Skeletal muscle cell (primary cell): ENCODE results near the gene SLC9A3.

Source experiments
- DNase-seq: peaks from one replicate; pipeline ENCODE4 v3.0.0-alpha.2; 2010; ENCODE audit warnings: low read depth
- H3K4me3 ChIP-seq: 2 replicates; pipeline ENCODE4 v1.5.1; 2011; ENCODE audit warnings: low read depth, mild to moderate bottlenecking, control low read depth, low read length, moderate library complexity

SLC9A3 gene

GRCh38 chr5:454936-455335 is 69.3 kb downstream of the SLC9A3 start:
- DNase-seq: no peak
- H3K4me3 ChIP-seq: no peak overlapping the region

GRCh38 chr5:453725-454481 is 70.3 kb downstream of the SLC9A3 start:
- DNase-seq: no peak
- no peak overlapping the region for H3K4me3 ChIP-seq

GRCh38 chr5:452978-453710 is 71.1 kb downstream of the SLC9A3 start:
- no peak overlapping the region for H3K4me3 ChIP-seq
- DNase-seq: no peak

GRCh38 chr5:451587-452458 is 72.4 kb downstream of the SLC9A3 start:
- DNase-seq: no peak

GRCh38 chr5:449151-449550 is 75.1 kb downstream of the SLC9A3 start:
- no peak overlapping the region for H3K4me3 ChIP-seq
- no peak for DNase-seq

More at GRCh38 chr5:451587-452458, 72.4 kb downstream of the SLC9A3 start:
- no peak overlapping the region for H3K4me3 ChIP-seq

- no peak for DNase-seq
- no peak overlapping the region for H3K4me3 ChIP-seq
These were observed 75.5 kb downstream of the SLC9A3 start for GRCh38 chr5:448766-449090.

- no peak overlapping the region for H3K4me3 ChIP-seq
- no peak for DNase-seq
These were observed 76.0 kb downstream of the SLC9A3 start for GRCh38 chr5:448061-448765.

GRCh38 chr5:447501-447900 is 76.7 kb downstream of the SLC9A3 start:
- DNase-seq: no peak
- H3K4me3 ChIP-seq: no peak overlapping the region

GRCh38 chr5:446883-447263 is 77.4 kb downstream of the SLC9A3 start:
- no peak overlapping the region for H3K4me3 ChIP-seq
- no peak for DNase-seq

GRCh38 chr5:446066-446882 is 78.0 kb downstream of the SLC9A3 start:
- DNase-seq: no peak
- H3K4me3 ChIP-seq: no peak overlapping the region

GRCh38 chr5:445591-445990 is 78.7 kb downstream of the SLC9A3 start:
- DNase-seq: no peak
- no peak overlapping the region for H3K4me3 ChIP-seq

- no peak for DNase-seq
- peak overlapping the region; percentile 72 for H3K4me3 ChIP-seq
These were observed 80.0 kb downstream of the SLC9A3 start for GRCh38 chr5:444226-444625.

GRCh38 chr5:443239-444151 is 80.8 kb downstream of the SLC9A3 start:
- no peak for DNase-seq
- H3K4me3 ChIP-seq: peak overlapping the region; percentile 72

GRCh38 chr5:442335-443238 is 81.7 kb downstream of the SLC9A3 start, which contains the start of gene EXOC3:
Gene EXOC3 (plus strand): TSS chr5:443176. CDS start chr5:446206, 3,030 bp downstream.
- DNase-seq: no peak

GRCh38 chr5:441996-442334 is 82.3 kb downstream of the SLC9A3 start:
- peak overlapping the region; percentile 72 for H3K4me3 ChIP-seq
- no peak for DNase-seq

More at GRCh38 chr5:442335-443238, 81.7 kb downstream of the SLC9A3 start, which contains the start of gene EXOC3:
- peak within 1 kb of the TSS; percentile 72 for H3K4me3 ChIP-seq

- DNase-seq: no peak
- no peak overlapping the region for H3K4me3 ChIP-seq
These were observed 83.6 kb downstream of the SLC9A3 start for GRCh38 chr5:440401-441201.
